ENCODE results near the gene HS2ST1.

The HS2ST1 gene

DNA sequence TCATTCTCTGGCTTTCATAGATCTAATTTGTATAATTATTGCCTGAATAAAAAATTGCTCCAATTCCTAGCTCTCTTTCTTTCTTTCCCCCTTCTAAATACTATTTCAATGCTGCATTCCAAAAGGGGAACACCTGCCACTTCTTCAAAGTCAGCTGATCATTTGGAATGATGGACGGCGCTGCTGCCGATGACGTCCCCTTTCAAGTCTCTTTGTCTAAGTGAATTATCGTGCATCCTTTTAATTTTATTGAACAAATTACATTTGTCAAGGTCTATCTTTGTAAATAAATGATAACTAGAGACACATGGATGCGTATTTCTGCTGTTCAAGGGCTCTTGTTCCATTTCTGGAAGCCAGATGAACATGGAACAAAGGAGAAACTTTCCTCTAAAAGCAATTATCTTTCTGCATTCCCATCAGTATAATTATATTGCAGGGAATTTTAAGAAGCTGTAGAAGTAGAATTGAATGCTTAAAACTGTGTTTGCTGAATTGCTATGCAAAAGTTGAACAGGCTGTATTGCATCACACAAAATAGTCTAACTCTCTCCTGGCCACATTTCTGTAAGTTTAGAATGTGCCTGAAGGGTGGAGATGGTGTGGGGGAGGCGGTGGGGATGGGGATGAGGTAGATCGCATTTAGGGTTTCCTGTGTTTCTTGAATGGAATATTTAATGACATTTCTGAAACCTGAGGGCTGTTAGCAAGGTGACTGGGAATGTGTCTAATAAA, 222.3 kb downstream of the HS2ST1 start:
- H3K4me1 ChIP-seq (ENCODE audit: insufficient read depth, low read length) = no peaks in the 10 kb centered on the region
- no peak overlapping the region for H3K4me3 ChIP-seq (ENCODE audit: low read length)
- no peaks in the 10 kb centered on the region for H3K36me3 ChIP-seq (ENCODE audit: insufficient read depth, low read length)
- H3K27me3 ChIP-seq (ENCODE audit: insufficient read depth, low read length) = peaks cover 2% of the 10 kb centered on the region
- H3K9me3 ChIP-seq (ENCODE audit: low read length) = no peaks in the 10 kb centered on the region
- no peak overlapping the region for H2AFZ ChIP-seq (ENCODE audit: low read depth, low read length)

DNA sequence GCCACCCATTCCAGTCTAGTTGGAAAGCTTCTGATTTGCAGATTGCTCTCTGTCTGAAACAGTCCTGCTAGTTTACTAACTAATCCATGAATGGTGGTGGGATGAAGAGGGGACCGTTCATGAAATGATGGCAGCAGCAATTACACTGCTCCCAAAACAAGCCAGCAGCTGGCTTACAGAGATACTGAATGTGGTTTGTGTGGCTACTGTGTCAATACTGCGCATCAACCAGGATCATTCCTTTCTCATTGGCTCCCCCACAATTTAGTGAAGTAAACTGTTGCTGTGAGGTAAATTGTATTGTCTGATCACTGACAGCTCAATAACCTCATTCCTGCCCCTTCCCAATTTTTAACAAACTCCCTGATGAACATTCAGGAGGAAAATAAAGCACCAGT, 222.9 kb downstream of the HS2ST1 start:
- Histone ChIP-seq H3K9me3 (ENCODE audit: low read length) (no peaks in the 10 kb centered on the region), H3K4me1 (ENCODE audit: insufficient read depth, low read length) (no peaks in the 10 kb centered on the region), H2AFZ (ENCODE audit: low read depth, low read length) (no peak overlapping the region)

DNA sequence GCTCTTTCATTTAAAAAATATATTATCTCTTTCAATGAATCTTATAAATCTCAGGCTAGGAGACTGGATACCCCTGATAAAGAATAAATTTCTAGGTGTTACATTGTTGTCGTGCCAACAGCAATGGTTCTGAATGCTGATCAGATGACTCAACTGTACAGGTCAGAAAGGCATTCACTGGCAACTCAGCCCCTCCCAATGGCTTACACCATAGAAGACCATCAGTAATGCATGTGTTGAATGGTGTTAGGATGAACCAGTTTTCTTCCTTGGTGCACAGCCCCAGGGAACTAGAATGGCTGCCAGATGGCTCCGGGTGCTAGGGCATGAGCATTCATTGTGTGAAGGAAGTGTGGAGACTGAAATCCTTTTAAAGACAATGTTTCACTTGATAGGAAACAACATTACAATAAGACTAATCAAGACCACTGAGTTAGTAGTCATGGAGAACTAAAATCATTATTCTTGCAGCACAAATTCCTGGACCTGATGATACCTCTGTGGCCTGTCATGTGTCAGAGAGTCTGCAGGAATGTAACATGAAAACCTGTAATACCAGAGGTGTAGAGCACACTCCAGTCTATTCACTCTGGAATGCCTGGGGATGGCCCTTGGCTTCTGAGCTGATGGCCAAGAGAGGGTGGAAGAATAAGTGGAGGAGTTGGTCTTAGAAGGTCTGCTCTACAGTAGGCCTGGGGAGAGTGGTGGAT, 226.6 kb downstream of the HS2ST1 start:
- Histone ChIP-seq H3K27me3 (ENCODE audit: insufficient read depth, low read length) (no peaks in the 10 kb centered on the region), H2AFZ (ENCODE audit: low read depth, low read length) (no peak overlapping the region), H3K9me3 (ENCODE audit: low read length) (no peaks in the 10 kb centered on the region), H3K4me3 (ENCODE audit: low read length) (no peak overlapping the region), H3K4me1 (ENCODE audit: insufficient read depth, low read length) (no peaks in the 10 kb centered on the region), H3K36me3 (ENCODE audit: insufficient read depth, low read length) (no peaks in the 10 kb centered on the region)

More for the DNA sequence above, 222.9 kb downstream of the HS2ST1 start:
- Histone ChIP-seq H3K4me3 (ENCODE audit: low read length) (no peak overlapping the region), H3K36me3 (ENCODE audit: insufficient read depth, low read length) (no peaks in the 10 kb centered on the region), H3K27me3 (ENCODE audit: insufficient read depth, low read length) (peaks cover 2% of the 10 kb centered on the region)

DNA sequence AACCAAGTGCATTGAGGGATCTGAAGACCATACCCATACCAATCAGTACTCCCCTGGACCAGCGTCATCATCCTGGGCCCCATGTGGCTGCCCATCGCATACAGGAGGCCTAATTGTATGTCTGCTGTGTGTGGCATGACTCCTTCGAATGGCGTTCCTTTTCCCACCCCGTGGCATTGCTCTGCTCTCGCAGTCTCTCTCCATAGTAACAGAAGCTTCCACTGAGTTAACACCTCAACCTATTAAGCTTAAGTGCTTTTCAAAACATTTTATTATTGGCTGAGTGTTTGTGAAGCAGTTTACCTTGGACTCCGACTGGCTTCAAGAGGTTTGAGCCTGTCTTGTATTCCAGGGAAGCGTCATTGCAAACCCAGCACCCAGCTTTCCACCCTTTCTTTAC, 227.1 kb downstream of the HS2ST1 start:
- Histone ChIP-seq H2AFZ (ENCODE audit: low read depth, low read length) (no peak overlapping the region), H3K4me3 (ENCODE audit: low read length) (no peak overlapping the region), H3K27me3 (ENCODE audit: insufficient read depth, low read length) (no peaks in the 10 kb centered on the region), H3K36me3 (ENCODE audit: insufficient read depth, low read length) (no peaks in the 10 kb centered on the region), H3K9me3 (ENCODE audit: low read length) (no peaks in the 10 kb centered on the region), H3K4me1 (ENCODE audit: insufficient read depth, low read length) (no peaks in the 10 kb centered on the region)

DNA sequence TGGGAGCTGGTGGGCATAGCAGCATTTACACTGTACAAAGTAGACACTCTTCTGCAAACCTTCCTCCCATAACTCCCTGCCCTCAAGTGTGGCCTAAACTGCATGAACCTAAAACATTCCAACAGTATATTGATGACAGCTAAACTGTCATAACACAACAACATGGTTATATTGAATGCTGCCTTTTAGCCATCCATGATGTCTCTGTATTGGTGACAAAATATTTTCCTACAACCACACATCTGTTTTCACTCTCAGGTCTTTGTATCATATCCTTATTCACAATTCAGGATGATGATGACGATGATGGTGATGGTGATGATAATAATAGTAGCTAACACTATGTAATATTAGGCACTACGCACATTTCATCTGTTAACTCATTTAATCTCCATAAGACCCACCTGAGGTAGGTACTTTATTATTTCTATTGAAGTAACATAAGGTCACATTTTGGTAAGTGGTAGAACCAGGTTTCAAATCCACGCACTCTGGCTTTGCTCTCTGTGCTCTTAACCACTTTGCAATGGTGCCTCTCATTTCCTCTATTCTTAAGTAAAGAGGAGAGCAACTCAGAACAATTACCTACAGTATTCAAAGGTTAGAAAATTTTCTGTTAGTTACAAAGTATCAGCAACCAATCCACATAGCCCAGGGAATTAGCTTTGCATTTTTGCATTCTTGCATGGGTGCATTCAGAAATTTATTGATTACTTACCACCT, 229.1 kb downstream of the HS2ST1 start:
- no peak overlapping the region for H2AFZ ChIP-seq (ENCODE audit: low read depth, low read length)
- H3K27me3 ChIP-seq (ENCODE audit: insufficient read depth, low read length) = peaks cover 7% of the 10 kb centered on the region
- H3K4me1 ChIP-seq (ENCODE audit: insufficient read depth, low read length) = no peaks in the 10 kb centered on the region
- H3K36me3 ChIP-seq (ENCODE audit: insufficient read depth, low read length) = no peaks in the 10 kb centered on the region
- H3K9me3 ChIP-seq (ENCODE audit: low read length) = no peaks in the 10 kb centered on the region
- no peak overlapping the region for H3K4me3 ChIP-seq (ENCODE audit: low read length)

DNA sequence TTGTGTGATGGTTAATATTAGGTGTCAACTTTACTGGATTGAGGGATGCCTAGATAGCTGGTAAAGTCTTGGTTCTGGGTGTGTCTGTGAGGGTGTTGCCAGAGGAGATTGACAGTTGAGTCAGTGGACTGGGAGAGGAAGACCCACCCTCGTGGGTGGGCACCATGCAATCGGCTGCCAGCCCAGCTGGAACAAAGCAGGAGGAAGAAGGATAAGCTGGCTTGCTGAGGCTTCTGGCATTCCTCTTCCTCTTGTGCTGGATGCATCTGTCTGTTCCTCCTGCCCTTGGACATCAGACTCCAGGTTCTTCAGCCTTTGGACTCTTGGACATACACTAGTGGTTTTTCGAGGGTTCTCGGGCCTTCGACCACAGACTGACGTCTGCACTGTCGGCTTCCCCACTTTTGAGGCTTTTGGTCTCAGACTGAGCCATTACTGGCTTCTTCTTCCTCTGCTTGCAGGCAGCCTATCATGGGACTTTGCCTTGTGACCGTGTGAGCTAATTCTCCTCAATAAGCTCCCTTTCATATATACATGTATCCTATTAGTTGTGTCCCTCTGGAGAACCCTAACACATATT, 230.0 kb downstream of the HS2ST1 start:
- Histone ChIP-seq H3K27me3 (ENCODE audit: insufficient read depth, low read length) (peaks cover 14% of the 10 kb centered on the region), H3K36me3 (ENCODE audit: insufficient read depth, low read length) (no peaks in the 10 kb centered on the region), H2AFZ (ENCODE audit: low read depth, low read length) (no peak overlapping the region), H3K4me1 (ENCODE audit: insufficient read depth, low read length) (no peaks in the 10 kb centered on the region), H3K9me3 (ENCODE audit: low read length) (no peaks in the 10 kb centered on the region), H3K4me3 (ENCODE audit: low read length) (no peak overlapping the region)

DNA sequence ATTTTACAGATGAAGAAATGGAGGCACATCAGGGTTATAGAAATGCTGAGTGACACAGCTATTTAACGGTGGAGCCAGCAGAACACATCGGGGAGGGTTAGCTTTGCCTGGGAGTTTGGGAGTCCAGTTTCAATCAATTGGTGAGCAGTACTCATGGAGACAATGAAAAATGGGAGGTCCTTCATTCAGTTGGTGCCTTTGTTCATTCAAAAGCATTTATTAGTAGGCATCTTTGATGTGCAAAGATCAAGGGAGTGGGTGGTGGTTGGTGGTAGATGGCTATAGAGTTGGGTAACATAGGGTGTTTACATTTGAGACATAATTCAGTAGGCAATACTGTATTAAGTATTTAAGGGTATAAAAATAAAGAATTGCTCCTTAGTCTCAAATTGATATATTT, 230.5 kb downstream of the HS2ST1 start:
- Histone ChIP-seq H3K9me3 (ENCODE audit: low read length) (no peaks in the 10 kb centered on the region), H3K4me1 (ENCODE audit: insufficient read depth, low read length) (no peaks in the 10 kb centered on the region), H3K4me3 (ENCODE audit: low read length) (no peak overlapping the region), H2AFZ (ENCODE audit: low read depth, low read length) (no peak overlapping the region), H3K36me3 (ENCODE audit: insufficient read depth, low read length) (no peaks in the 10 kb centered on the region), H3K27me3 (ENCODE audit: insufficient read depth, low read length) (peaks cover 16% of the 10 kb centered on the region)

DNA sequence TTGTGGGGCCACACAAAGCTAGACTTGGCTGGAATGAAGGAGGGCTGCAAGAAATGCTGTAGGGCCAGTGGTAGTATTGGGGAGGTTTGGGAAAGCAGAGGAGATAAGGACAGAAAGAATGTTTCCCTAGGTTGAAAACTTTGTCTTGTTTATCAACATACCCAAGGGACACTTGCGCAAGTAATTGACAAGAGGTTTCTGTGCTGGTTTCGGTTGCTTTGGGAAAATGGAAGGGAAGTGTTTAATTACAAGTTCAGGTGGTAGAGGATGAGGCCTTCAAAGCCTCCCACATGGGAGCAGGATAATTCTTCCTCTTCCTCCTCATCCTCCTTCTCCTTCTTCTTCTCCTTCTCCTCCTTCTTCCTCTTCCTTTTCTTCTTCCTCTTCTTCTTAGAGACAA, 232.1 kb downstream of the HS2ST1 start:
- H3K9me3 ChIP-seq (ENCODE audit: low read length) = no peaks in the 10 kb centered on the region
- peaks cover under 1% of the 10 kb centered on the region for H3K4me1 ChIP-seq (ENCODE audit: insufficient read depth, low read length)
- H3K36me3 ChIP-seq (ENCODE audit: insufficient read depth, low read length) = no peaks in the 10 kb centered on the region
- peaks cover 16% of the 10 kb centered on the region for H3K27me3 ChIP-seq (ENCODE audit: insufficient read depth, low read length)
- no peak overlapping the region for H3K4me3 ChIP-seq (ENCODE audit: low read length)
- H2AFZ ChIP-seq (ENCODE audit: low read depth, low read length) = no peak overlapping the region

DNA sequence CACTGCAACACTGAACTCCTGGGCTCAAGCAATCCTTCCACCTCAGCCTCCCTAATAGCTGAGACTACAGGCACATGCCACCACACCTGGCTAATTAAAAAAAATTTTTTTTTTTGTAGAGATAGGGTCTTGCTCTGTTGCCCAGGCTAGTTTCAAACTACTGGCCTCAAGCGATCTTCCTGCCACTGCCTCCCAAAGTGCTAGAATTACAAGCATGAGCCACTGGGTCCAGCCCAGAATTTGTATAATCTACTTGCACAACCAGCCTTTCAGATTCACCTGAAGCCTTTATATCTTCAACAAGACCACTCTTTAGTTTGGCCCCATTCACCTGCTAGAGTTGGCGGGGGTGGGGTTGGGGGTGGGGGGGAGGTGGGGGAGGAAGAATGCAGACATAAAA, 232.6 kb downstream of the HS2ST1 start:
- H3K4me1 ChIP-seq (ENCODE audit: insufficient read depth, low read length) = peaks cover 5% of the 10 kb centered on the region
- H3K36me3 ChIP-seq (ENCODE audit: insufficient read depth, low read length) = no peaks in the 10 kb centered on the region
- peaks cover 16% of the 10 kb centered on the region for H3K27me3 ChIP-seq (ENCODE audit: insufficient read depth, low read length)
- no peak overlapping the region for H2AFZ ChIP-seq (ENCODE audit: low read depth, low read length)
- no peaks in the 10 kb centered on the region for H3K9me3 ChIP-seq (ENCODE audit: low read length)
- H3K4me3 ChIP-seq (ENCODE audit: low read length) = no peak overlapping the region

DNA sequence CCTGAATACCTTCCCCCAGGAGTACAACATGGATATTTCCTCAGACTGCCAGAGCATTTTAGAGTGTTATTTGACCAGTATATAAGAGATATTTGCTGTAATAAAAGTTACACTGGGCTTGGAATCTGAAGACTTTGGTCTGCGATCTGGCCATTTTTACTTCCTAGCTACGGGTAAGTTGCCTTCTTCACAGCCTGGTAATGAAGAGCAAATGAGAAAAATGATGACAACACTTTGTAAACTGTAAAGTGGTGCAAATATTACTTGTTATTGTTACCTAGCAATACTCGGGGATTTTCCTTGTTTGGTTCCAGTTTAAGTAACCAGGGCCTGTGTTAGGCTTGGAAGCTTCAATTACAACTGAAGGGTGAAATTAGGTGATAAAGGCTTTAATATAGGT, 233.4 kb downstream of the HS2ST1 start:
- peaks cover 11% of the 10 kb centered on the region for H3K4me1 ChIP-seq (ENCODE audit: insufficient read depth, low read length)
- peaks cover 16% of the 10 kb centered on the region for H3K27me3 ChIP-seq (ENCODE audit: insufficient read depth, low read length)
- H3K4me3 ChIP-seq (ENCODE audit: low read length) = no peak overlapping the region
- H2AFZ ChIP-seq (ENCODE audit: low read depth, low read length) = no peak overlapping the region
- no peaks in the 10 kb centered on the region for H3K36me3 ChIP-seq (ENCODE audit: insufficient read depth, low read length)
- no peaks in the 10 kb centered on the region for H3K9me3 ChIP-seq (ENCODE audit: low read length)

DNA sequence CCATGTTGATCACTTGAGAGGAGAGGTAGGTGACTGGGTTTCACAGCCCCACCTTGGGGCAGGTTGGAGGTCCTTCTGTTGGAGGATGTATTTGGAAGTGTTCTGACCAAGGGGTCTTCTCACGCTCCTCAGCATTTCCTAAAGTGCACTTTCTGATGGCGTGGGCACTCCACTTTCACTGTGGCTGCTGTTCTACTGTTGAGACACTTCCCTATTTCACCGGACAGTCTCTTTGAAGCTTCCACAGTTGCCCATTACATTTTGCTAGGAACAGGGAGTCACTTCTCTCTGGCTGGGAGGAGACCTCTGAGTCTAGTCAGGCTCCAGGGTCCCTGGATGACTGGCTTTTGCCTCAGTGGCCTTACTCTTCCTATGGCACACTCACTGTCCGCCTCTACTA, 234.2 kb downstream of the HS2ST1 start:
- H3K27me3 ChIP-seq (ENCODE audit: insufficient read depth, low read length) = peaks cover 24% of the 10 kb centered on the region
- no peaks in the 10 kb centered on the region for H3K9me3 ChIP-seq (ENCODE audit: low read length)
- H3K4me3 ChIP-seq (ENCODE audit: low read length) = no peak overlapping the region
- H3K4me1 ChIP-seq (ENCODE audit: insufficient read depth, low read length) = peaks cover 11% of the 10 kb centered on the region
- no peaks in the 10 kb centered on the region for H3K36me3 ChIP-seq (ENCODE audit: insufficient read depth, low read length)
- no peak overlapping the region for H2AFZ ChIP-seq (ENCODE audit: low read depth, low read length)

DNA sequence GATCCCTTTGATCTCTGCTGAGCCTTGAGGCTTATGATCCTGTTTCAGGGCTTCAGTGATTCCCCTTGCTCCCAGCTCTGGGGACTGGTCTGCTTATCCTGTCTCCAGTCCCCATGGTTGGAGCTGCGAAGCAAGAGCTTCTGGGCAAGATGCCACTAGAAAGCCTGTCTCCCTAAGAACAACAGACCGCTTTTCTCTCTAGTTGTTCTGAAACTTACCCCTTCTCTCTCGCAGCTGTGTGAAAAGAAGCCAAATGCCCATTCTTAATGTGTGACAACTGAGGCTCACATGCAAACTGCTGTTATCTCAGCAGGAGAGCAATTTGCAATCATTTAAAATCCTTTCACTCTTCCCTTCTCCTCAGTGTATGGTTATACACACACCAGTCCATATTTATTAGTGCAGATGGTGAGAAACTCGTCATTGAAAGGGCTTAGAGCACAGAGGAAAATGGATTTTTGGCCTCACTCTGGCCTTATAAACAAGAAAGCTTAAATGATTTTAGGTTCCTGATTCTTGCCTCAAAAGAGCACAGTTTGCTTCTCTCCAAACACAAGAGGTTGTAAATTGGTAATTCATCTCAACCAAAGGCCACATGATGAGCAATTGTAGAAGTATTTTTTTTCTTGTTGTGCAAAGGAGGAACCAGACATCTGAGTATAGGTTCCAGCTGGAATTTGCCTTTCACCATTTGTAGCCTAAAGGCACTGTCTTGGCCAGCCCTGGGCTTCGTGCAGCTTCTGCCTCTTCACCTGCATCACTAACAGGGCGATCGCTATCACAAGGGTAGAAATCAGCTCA, 235.0 kb downstream of the HS2ST1 start:
- Histone ChIP-seq H2AFZ (ENCODE audit: low read depth, low read length) (no peak overlapping the region), H3K4me3 (ENCODE audit: low read length) (no peak overlapping the region), H3K36me3 (ENCODE audit: insufficient read depth, low read length) (no peaks in the 10 kb centered on the region), H3K4me1 (ENCODE audit: insufficient read depth, low read length) (peaks cover 14% of the 10 kb centered on the region), H3K27me3 (ENCODE audit: insufficient read depth, low read length) (peaks cover 24% of the 10 kb centered on the region), H3K9me3 (ENCODE audit: low read length) (no peaks in the 10 kb centered on the region)

Measured in neuron (in vitro differentiated cells).